OCI-LY3 (cell line): ENCODE results near the gene COL4A2.

ENCODE experiments used
- CTCF ChIP-seq: fragments of 200-600, 300-600 bp; sonication (generic); IDR thresholded peaks from 2 replicates; pipeline ENCODE4 v1.5.1; 2014; ENCODE audit warnings: antibody characterized with exemption, low read length, low read depth
- EZH2phosphoT487 ChIP-seq: fragments of 200-600 bp; shearing (Covaris generic); IDR thresholded peaks from 2 replicates; pipeline ENCODE4 v1.6.1; 2018; ENCODE audit warnings: antibody characterized with exemption, mixed run types, low read depth

DNA sequence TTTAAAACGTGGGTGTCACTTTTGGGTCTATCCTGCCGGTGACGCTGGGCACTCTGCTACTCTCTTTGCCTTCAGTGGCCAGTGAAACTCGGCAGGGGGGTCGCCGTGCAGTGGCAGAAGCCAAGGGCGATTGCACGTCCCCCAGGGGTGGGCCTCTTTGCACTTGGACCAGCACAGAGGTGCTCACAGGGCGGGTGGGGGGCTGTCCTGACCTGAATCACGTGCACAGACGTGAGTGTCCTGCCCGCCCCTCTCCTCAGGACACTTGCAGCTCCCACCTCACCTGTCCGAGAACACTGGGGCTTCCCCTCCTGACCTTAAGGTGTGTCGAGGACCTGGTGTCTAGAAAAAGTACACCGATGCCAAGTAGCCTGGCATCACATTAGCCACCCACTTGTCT, 16.3 kb upstream of the COL4A2 start:
- TF ChIP-seq CTCF = no peak
- no peak for TF ChIP-seq EZH2phosphoT487
